Iris pigment epithelial cell (primary cell): ENCODE data around the gene CPZ.
"Not testable (repeated sequence)": the region's sequence is repeated elsewhere in the genome, so short reads cannot be mapped to it uniquely, and the experiment has no call there.

Source experiments
- DNase-seq: peaks from one replicate; pipeline ENCODE4 v3.0.0-alpha.2; 2011; ENCODE audit warnings: low read depth

CPZ gene

GRCh38 chr4:8610858-8611616 lies 18.5 kb downstream of the CPZ start:
- DNase-seq = no peak

- no peak for DNase-seq
These were observed 20.1 kb downstream of the CPZ start for GRCh38 chr4:8612646-8613045.

- DNase-seq = no peak
These were observed 21.1 kb downstream of the CPZ start for GRCh38 chr4:8613421-8614364.

- DNase-seq = no peak
These were observed 22.0 kb downstream of the CPZ start for GRCh38 chr4:8614365-8615193.

GRCh38 chr4:8615366-8615765 lies 22.8 kb downstream of the CPZ start:
- no peak for DNase-seq

- DNase-seq = no peak
These were observed 23.6 kb downstream of the CPZ start for GRCh38 chr4:8615921-8616787.

GRCh38 chr4:8616831-8617230 lies 24.3 kb downstream of the CPZ start:
- DNase-seq = no peak

- DNase-seq = no peak
These were observed 25.0 kb downstream of the CPZ start for GRCh38 chr4:8617486-8618040.

GRCh38 chr4:8618421-8618820 lies 25.9 kb downstream of the CPZ start:
- no peak for DNase-seq

GRCh38 chr4:8618961-8619720 lies 26.6 kb downstream of the CPZ start:
- no peak for DNase-seq

GRCh38 chr4:8621135-8621534 lies 28.6 kb downstream of the CPZ start:
- not testable (repeated sequence) for DNase-seq

- DNase-seq = not testable (repeated sequence)
These were observed 32.2 kb downstream of the CPZ start for GRCh38 chr4:8624601-8625272.

GRCh38 chr4:8630240-8630905 lies 37.8 kb downstream of the CPZ start:
- DNase-seq = not testable (repeated sequence)

GRCh38 chr4:8631896-8632295 lies 39.3 kb downstream of the CPZ start:
- not testable (repeated sequence) for DNase-seq

GRCh38 chr4:8634773-8635172 lies 42.2 kb downstream of the CPZ start:
- DNase-seq = not testable (repeated sequence)

GRCh38 chr4:8635897-8636554 lies 43.5 kb downstream of the CPZ start:
- not testable (repeated sequence) for DNase-seq

GRCh38 chr4:8637456-8637984 lies 45.0 kb downstream of the CPZ start:
- no peak for DNase-seq

GRCh38 chr4:8639021-8639420 lies 46.5 kb downstream of the CPZ start:
- no peak for DNase-seq
